Spleen (tissue), 7 donors: ENCODE data around the gene P4HA3.

Source experiments
- CTCF ChIP-seq, 11 experiments: fragments of 200-600 bp in 7 of 11; fragments of 450-650 bp in 4 of 11; sonication (generic) in 4 of 11; IDR thresholded peaks in 8 of 11; conservative IDR thresholded peaks in 3 of 11; 1 replicate in 7 of 11; 2 replicates in 4 of 11; pipeline versions ENCODE4 v1.4.0 to v1.8.0; 2016 to 2021; ENCODE audit warnings: antibody characterized with exemption in 11 of 11, inconsistent platforms in 4 of 11, mild to moderate bottlenecking in 1 of 11
- POLR2A ChIP-seq, 3 donors: fragments of 450-650 bp; IDR thresholded peaks; one replicate each; pipeline ENCODE4 v1.5.1; 2017; ENCODE audit warnings: antibody characterized with exemption in 3 of 3, mild to moderate bottlenecking in 1 of 3
- POLR2AphosphoS5 ChIP-seq, 3 donors: sonication (generic); formaldehyde crosslinking; IDR thresholded peaks; one replicate each; pipeline ENCODE4 v1.5.1; 2017; ENCODE audit warnings: antibody characterized with exemption in 3 of 3
- donor health status: DM: no; HTN: no; CAD: no; lungs with moderate emphysema.
- donor health status: DM: no; HTN: no; CAD: no.
- donor health status: DM: no; HTN: no; CAD: no.

- TF ChIP-seq POLR2AphosphoS5 (IDR thresholded peaks at IDR 0.05): no peak
- peak in 7 of 11 experiments; percentile 10 to 48 (median 42) for TF ChIP-seq CTCF (IDR thresholded peaks at IDR 0.05 in 8 of 11, conservative IDR thresholded peaks at IDR 0.05 in 3 of 11)
- TF ChIP-seq POLR2A (IDR thresholded peaks at IDR 0.05): no peak
Observed at GRCh38 chr11:74321487-74322188, 10.2 kb upstream of the P4HA3 start.
